ENCODE measurements around the gene ZNHIT2.

DNA sequence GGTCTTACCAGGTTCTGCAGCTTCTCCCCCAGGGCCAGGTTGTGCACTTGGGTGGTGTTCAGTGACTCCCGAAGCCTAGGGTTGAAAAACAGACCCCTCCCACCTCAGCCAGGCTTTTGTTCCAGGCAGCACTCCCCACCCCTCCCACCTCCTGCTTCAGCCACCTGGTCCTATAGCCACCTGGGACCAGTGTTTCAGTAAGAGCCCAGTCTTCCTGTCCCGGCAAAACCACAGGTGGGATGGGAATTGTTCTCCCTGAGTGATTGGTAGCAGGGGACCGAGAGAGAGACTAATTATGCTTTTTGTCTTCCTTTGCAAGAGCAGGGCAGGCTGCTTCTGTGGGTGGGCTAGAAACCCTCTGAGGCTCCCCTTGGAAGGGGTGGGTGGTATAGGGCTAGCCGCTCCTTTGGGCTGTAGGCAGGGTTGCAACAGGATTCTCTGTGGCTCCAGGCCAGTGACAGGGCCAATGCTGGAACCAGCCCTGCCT, 50.7 kb downstream of the ZNHIT2 start:
- no peak for TF ChIP-seq CTCF (IDR thresholded peaks at IDR 0.05; ENCODE audit: insufficient read depth, low read length)
- no peak for TF ChIP-seq POLR2AphosphoS5 (IDR thresholded peaks at IDR 0.05; ENCODE audit: low read depth)
- no peak for TF ChIP-seq SPI1 (IDR thresholded peaks at IDR 0.05; ENCODE audit: borderline replicate concordance, low read depth)
- no peak for TF ChIP-seq GABPA (IDR thresholded peaks at IDR 0.05; ENCODE audit: low read depth)
- TF ChIP-seq REST (IDR thresholded peaks at IDR 0.05; ENCODE audit: insufficient replicate concordance, low read depth) = no peak

Measured in HL-60 (cell line).